Measurements from ENCODE around the gene FGF22.

The FGF22 gene

GRCh38 chr19:686589-687297 lies 47.1 kb downstream of the FGF22 start:
- DNase-seq (no peak), ATAC-seq (no peak)
- Mint-ChIP-seq H3K27ac (no peak overlapping the region), H3K27me3 (no peaks in the 10 kb centered on the region), H3K4me3 (no peak overlapping the region), H3K9me3 (no peaks in the 10 kb centered on the region), H3K4me1 (peaks cover under 1% of the 10 kb centered on the region)

GRCh38 chr19:687569-688166 lies 48.0 kb downstream of the FGF22 start:
- no peaks in the 10 kb centered on the region for H3K4me1 Mint-ChIP-seq
- no peak overlapping the region for H3K4me3 Mint-ChIP-seq
- no peaks in the 10 kb centered on the region for H3K9me3 Mint-ChIP-seq
- no peak for ATAC-seq
- DNase-seq: no peak
- no peaks in the 10 kb centered on the region for H3K27me3 Mint-ChIP-seq
- no peak overlapping the region for H3K27ac Mint-ChIP-seq

GRCh38 chr19:688214-688613 lies 48.5 kb downstream of the FGF22 start:
- ATAC-seq: no peak
- no peak overlapping the region for H3K4me3 Mint-ChIP-seq
- H3K4me1 Mint-ChIP-seq: no peaks in the 10 kb centered on the region
- no peaks in the 10 kb centered on the region for H3K27me3 Mint-ChIP-seq
- DNase-seq: no peak
- no peaks in the 10 kb centered on the region for H3K9me3 Mint-ChIP-seq
- no peak overlapping the region for H3K27ac Mint-ChIP-seq

- Mint-ChIP-seq H3K9me3 (no peaks in the 10 kb centered on the region), H3K27me3 (no peaks in the 10 kb centered on the region), H3K4me3 (no peak overlapping the region), H3K4me1 (no peaks in the 10 kb centered on the region), H3K27ac (no peak overlapping the region)
- no peak for DNase-seq
- no peak for ATAC-seq
Measured at GRCh38 chr19:688992-689391, 49.3 kb downstream of the FGF22 start.

GRCh38 chr19:690203-690602 lies 50.5 kb downstream of the FGF22 start:
- peaks cover 11% of the 10 kb centered on the region for H3K27me3 Mint-ChIP-seq
- peaks cover 8% of the 10 kb centered on the region for H3K4me1 Mint-ChIP-seq
- no peak for ATAC-seq
- no peaks in the 10 kb centered on the region for H3K9me3 Mint-ChIP-seq
- DNase-seq: no peak
- H3K27ac Mint-ChIP-seq: no peak overlapping the region
- H3K4me3 Mint-ChIP-seq: no peak overlapping the region
